Muscle of leg (tissue), 11 donors: ENCODE data around the gene RAB6C. TPM values are rescaled to one million over a fixed set of nuclear protein-coding genes. Genes with fewer than 3 reads are reported as not detected.
"Not testable (repeated sequence)": the region's sequence is repeated elsewhere in the genome, so short reads cannot be mapped to it uniquely, and the experiment has no call there.

Experiments
- DNase-seq: peaks from one replicate; pipeline ENCODE4 v3.0.0; 2013
- H3K27ac ChIP-seq: one replicate; pipeline ENCODE4 v1.5.1; 2013; ENCODE audit warnings: mild to moderate bottlenecking, low read length, control low read depth
- H3K27me3 ChIP-seq: one replicate; pipeline ENCODE4 v1.6.1; 2013; ENCODE audit warnings: low read length; ENCODE audit not compliant: control insufficient read depth, insufficient read depth
- H3K36me3 ChIP-seq: one replicate; pipeline ENCODE4 v1.6.1; 2013; ENCODE audit warnings: low read length; ENCODE audit not compliant: control insufficient read depth, insufficient read depth
- H3K4me1 ChIP-seq: one replicate; pipeline ENCODE4 v1.6.1; 2013; ENCODE audit warnings: low read length; ENCODE audit not compliant: control insufficient read depth, insufficient read depth
- H3K4me3 ChIP-seq: one replicate; pipeline ENCODE4 v1.5.1; 2013; ENCODE audit warnings: low read length, control low read depth
- H3K9me3 ChIP-seq: replicated peaks from 2 replicates; pipeline ENCODE4 v1.6.1; 2013; ENCODE audit warnings: low read depth, low read length; ENCODE audit not compliant: control insufficient read depth
- WGBS: methylation state at CpG from one replicate; pipeline ENCODE4 v1.1.5; 2013; ENCODE audit warnings: missing lambda C conversion rate; ENCODE audit not compliant: insufficient coverage; 5-methylcytosine and 5-hydroxymethylcytosine counted together
- polyA plus RNA-seq, 8 donors: library from polyadenylated mRNA; unstranded; fragments of 120-200 nt; gene quantifications; one replicate each; pipeline versions ENCODE4 v1.2.1 to v1.2.3, GENCODE V29; 2013; ENCODE audit warnings: inconsistent platforms in 1 of 8, low replicate concordance in 1 of 8; ENCODE audit not compliant: insufficient read length in 8 of 8, insufficient read depth in 1 of 8
- total RNA-seq: library from RNA; stranded (reverse); fragments of 120-200 nt; gene quantifications from one replicate; pipeline ENCODE4 v1.2.4, GENCODE V29; 2013

The RAB6C gene
- total and polyA plus RNA-seq, 9 donors, result 0.09 to 0.99 (median 0.54) TPM; not detected in 1

DNA sequence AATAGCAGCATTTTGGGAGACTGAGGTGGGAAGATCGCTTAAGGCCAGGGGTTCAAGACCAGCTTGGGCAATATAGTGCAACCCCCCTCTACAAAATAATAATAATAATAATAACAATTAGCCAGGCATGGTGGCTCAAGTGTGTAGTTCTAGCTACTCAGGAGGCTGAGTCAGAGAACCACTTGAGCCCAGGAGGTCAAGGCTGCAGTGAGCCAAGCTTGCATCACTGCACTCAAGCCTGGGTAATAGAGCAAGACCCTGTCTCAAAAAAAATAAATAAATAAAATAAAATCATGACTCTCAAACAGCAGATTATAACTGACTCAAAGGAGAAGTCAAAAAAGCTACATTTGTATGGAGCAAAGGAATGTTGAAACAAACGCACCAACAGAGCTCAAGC is 31.8 kb upstream of the RAB6C start:
- no CpG with 5 or more reads among the region's 2 CpGs for WGBS

DNA sequence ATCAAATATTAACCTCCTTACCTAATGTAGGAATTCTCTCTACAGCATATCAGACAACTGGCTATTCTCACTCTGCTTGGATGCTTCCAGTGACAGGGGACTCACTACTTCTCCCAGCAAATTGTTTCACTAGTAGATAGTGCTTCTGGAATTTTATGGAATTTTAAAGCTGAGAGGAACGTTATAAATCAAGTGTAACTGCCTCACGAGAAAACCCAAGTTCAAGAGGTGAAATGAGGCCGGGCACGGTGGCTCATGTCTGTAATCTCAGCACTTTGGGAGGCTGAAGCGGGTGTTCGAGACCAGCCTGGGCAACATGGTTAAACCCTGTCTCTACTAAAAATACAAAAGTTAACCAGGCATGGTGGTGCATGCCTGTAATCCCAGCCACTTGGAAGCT is 23.3 kb upstream of the RAB6C start:
- not testable (repeated sequence) for H3K4me1 ChIP-seq, DNase-seq, H3K4me3 ChIP-seq, H3K36me3 ChIP-seq, H3K27ac ChIP-seq, H3K27me3 ChIP-seq, H3K9me3 ChIP-seq
- no CpG with 5 or more reads among the region's 6 CpGs for WGBS

More for the DNA sequence above, 31.8 kb upstream of the RAB6C start:
- H3K36me3 ChIP-seq, DNase-seq, H3K4me1 ChIP-seq, H3K4me3 ChIP-seq, H3K27ac ChIP-seq, H3K27me3 ChIP-seq, H3K9me3 ChIP-seq: not testable (repeated sequence)

DNA sequence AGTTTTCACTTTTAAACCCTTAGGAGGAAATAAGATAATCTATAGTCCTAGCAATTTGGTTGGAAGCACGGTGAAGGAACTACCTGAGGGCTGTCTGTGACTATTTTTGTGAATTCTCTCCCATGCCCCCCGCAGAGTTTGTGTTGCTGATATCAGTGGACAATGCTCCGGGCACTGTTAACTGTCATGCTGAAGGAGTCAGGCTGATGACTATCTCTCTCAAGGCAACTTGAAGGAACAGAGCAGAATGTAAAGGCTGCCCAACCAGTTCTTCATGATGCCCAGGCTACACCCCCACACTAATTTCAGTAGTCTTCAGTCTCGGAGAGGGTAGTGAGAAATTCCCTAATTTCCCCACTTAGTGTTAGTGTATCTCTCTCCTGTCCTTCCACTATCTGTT is 21.6 kb upstream of the RAB6C start:
- no CpG with 5 or more reads among the region's 4 CpGs for WGBS
- Histone ChIP-seq H3K27ac (no peak overlapping the region), H3K9me3 (no peaks in the 10 kb centered on the region), H3K27me3 (no peaks in the 10 kb centered on the region), H3K36me3 (no peaks in the 10 kb centered on the region), H3K4me1 (no peaks in the 10 kb centered on the region), H3K4me3 (no peak overlapping the region)
- no peak for DNase-seq

DNA sequence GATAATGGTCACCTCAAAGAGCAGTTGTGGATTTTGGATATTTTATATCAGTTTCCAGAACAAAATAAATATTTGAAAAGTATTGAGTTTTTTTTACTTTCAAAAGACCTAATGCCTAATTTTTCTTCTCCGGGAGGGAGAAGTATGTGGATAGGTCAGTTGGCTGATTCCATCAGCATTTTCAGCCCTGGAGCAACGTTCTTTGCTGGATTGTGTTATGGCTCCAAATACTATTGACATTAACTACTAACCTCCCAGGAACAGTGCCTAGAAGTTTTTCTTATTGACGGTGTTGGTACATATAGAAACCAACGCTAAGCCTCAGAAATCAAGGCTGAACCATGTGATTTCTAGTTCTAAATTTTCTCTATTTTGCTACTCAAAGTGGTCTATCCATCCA is 20.7 kb upstream of the RAB6C start:
- not testable (repeated sequence) for H3K36me3 ChIP-seq, H3K27ac ChIP-seq, DNase-seq, H3K4me1 ChIP-seq, H3K9me3 ChIP-seq, H3K27me3 ChIP-seq, H3K4me3 ChIP-seq
- WGBS, result no CpG with 5 or more reads among the region's 4 CpGs

DNA sequence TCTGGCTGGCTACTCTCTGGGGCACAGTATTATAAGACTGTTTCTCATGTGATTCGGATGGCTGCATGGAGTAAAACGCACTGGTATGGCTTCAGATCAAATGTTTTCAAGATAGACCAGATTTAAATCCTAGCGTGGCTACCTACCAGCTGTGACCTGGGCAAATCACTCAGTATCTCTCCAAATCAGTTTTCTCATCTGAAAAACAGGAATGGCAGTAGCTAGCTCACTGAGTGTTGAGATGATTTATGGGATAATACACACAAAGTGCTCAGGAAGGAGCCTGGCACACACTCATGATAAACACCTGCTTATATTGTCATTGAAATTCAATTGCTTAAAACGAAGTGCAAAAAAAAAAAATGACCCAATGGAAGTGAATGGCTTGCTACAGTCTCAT is 10.9 kb upstream of the RAB6C start:
- H3K9me3 ChIP-seq, H3K27ac ChIP-seq, DNase-seq, H3K4me3 ChIP-seq, H3K4me1 ChIP-seq, H3K27me3 ChIP-seq, H3K36me3 ChIP-seq: not testable (repeated sequence)
- WGBS, result 85% methylated on average over 2 of the region's 4 CpGs

DNA sequence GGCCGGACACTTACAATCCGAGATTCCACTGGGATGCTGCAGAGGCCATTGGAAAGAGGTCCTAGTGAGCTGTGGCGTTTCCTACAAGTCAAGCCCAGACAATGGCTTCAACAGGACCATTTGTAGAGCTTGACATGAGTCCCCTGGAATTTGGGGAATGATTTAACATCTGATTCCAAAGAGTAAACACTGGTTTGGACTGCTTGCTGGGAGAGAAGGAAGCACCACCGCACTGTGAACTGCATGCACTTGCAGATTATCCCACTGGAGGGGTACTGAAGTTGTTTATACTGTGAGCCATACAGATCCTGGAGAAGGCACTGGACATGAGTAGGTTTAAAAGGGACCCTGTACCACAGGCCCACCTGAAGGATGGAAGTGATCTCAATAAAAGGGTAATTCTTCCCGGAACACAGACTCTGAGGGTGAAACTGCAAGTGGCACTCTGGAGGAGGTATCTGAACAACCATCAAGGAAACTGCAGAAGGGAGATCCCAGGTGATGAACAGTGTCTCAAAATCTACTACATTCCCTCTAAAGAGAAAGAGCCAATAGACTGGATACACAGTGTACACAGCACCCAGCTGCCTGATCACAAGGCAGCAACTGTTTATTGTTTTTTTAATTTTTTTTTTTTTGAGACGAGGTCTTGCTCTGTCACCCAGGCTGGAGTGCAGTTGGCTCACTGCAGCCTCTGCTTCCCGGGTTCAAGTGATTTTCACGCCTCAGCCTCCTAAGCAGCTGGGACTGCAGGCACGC is 4.3 kb upstream of the RAB6C start:
- no peak for DNase-seq
- Histone ChIP-seq H3K27ac (no peak overlapping the region), H3K4me1 (no peaks in the 10 kb centered on the region), H3K4me3 (no peak overlapping the region), H3K36me3 (no peaks in the 10 kb centered on the region), H3K9me3 (peaks cover 2% of the 10 kb centered on the region), H3K27me3 (peaks cover 11% of the 10 kb centered on the region)
- WGBS, result 78% methylated on average over 7 of the region's 9 CpGs

DNA sequence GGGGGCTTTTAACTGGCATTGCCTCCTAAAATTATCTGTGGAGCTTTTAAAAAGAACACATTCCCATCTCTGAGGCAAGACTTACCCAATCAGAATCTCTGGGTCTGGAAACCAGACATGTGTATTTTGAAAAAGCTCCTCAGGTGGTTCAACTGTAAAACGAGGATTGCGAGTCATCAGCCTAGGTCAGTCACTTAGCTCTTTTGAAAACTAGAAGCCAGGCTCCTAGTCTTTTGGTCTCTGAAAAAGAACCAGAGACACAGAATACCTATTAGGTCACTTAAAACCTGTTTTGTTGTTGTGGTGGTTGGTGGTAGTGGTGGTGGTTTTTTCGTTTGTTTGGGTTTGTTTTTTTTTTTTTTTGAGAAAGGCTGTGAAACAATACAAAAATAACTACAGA is 2.5 kb upstream of the RAB6C start:
- H3K4me1 ChIP-seq, DNase-seq, H3K4me3 ChIP-seq, H3K36me3 ChIP-seq, H3K9me3 ChIP-seq, H3K27ac ChIP-seq: not testable (repeated sequence)
- H3K27me3 ChIP-seq, result peaks cover 11% of the 10 kb centered on the region
- no CpG with 5 or more reads among the region's 3 CpGs for WGBS

DNA sequence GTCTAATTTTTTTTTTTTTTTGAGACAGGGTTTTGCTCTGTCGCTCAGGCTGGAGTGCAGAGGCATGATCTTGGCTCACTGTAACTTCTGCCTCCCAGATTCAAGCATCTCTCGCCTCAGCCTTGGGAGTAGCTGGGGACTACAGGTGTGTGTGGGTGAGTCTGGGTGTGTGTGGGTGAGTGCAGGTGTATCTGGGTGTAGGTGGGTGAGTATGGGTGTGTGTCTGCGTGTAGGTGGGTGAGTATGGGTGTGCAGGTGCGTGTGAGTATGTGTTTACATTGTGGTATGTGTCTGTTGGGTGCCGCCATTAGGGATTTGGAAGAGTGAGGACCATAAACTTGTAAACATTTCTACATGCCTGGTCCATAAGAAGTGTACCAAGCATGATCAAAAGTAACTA is 1.5 kb upstream of the RAB6C start:
- WGBS, result 83% methylated on average over 1 of the region's 5 CpGs
- H3K27me3 ChIP-seq, result peaks cover 12% of the 10 kb centered on the region

DNA sequence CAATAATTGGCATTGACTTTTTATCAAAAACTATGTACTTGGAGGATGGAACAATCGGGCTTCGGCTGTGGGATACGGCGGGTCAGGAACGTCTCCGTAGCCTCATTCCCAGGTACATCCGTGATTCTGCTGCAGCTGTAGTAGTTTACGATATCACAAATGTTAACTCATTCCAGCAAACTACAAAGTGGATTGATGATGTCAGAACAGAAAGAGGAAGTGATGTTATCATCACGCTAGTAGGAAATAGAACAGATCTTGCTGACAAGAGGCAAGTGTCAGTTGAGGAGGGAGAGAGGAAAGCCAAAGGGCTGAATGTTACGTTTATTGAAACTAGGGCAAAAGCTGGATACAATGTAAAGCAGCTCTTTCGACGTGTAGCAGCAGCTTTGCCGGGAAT is 780 bp downstream of the RAB6C start:
- not testable (repeated sequence) for H3K9me3 ChIP-seq, H3K27ac ChIP-seq, H3K36me3 ChIP-seq, H3K4me1 ChIP-seq, H3K4me3 ChIP-seq
- peak; percentile 5 for DNase-seq
- peaks cover 18% of the 10 kb centered on the region for H3K27me3 ChIP-seq
- 0% methylated on average over 1 of the region's 13 CpGs for WGBS

More for the DNA sequence above, 1.5 kb upstream of the RAB6C start:
- Histone ChIP-seq H3K27ac (no peak overlapping the region), H3K4me3 (no peak overlapping the region), H3K4me1 (no peaks in the 10 kb centered on the region), H3K36me3 (no peaks in the 10 kb centered on the region), H3K9me3 (peaks cover 2% of the 10 kb centered on the region)
- no peak for DNase-seq

DNA sequence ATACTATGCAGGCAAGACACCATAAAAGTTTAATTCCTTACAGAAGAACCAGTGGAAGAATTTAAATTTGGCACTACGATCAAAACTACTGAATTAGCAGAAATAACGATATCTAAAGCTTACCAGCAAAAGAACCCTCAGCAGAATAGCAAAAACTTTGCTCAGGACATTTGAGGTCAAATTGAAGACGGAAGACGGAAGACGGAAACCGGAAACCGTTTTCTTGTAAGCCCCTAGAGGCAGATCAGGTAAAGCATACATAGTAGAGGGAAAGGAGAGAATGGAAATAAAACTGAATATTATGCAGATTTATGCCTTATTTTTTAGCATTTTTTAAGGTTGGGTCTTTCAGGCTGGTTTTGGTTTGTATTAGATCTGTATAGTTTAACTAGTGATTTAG is 2.2 kb downstream of the RAB6C start:
- 0% methylated on average over 3 of the region's 7 CpGs for WGBS
- not testable (repeated sequence) for DNase-seq, H3K36me3 ChIP-seq, H3K4me3 ChIP-seq, H3K27ac ChIP-seq, H3K9me3 ChIP-seq, H3K4me1 ChIP-seq
- H3K27me3 ChIP-seq, result peaks cover 16% of the 10 kb centered on the region

DNA sequence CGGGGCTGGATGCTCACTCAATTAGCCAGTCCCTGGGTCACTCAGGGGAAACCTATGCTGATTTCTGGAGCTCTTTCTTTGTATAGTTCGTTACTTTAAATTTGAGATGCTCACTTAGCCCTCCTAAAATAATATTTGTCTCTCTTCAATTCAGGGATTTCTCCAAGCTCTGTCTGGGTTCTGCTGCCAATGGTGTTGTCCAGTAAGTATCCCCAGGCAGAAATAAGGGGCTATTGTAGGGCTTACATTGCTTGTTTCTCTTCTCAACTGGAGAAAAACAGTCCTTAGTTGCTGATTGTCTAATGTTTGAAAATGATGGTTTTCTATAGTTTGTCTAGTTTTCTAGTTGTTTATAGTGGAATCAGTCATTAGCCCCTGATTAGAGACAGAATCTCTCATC is 5.0 kb downstream of the RAB6C start:
- Histone ChIP-seq H3K36me3 (no peaks in the 10 kb centered on the region), H3K4me3 (no peak overlapping the region), H3K4me1 (no peaks in the 10 kb centered on the region), H3K27me3 (peaks cover 10% of the 10 kb centered on the region), H3K9me3 (no peaks in the 10 kb centered on the region), H3K27ac (no peak overlapping the region)
- no peak for DNase-seq
- WGBS, result no CpG with 5 or more reads among the region's 2 CpGs
